ENCODE measurements around the gene IVNS1ABP.

DNA sequence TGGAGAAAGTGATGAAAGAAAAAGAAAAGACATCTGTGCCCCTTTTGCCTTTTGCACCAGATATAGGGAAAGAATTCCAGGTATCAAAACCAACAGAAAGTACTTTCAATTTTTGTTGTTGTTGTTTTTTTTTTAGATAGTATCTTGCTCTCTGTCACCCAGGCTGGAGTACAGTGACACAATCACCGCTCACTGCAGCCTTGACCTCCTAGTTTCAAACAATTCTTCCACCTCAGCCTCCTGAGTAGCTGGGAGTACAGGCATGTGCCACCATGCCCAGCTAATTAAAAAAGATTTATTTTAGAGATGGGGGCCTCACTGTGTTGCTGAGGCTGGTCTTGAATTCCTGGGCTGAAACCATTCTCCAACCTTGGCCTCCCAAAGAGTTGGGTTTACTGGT, 31.3 kb upstream of the IVNS1ABP start:
- TF ChIP-seq MTA3 (IDR thresholded peaks at IDR 0.05; ENCODE audit: borderline replicate concordance) (no peak), BHLHE40 (IDR thresholded peaks at IDR 0.05; ENCODE audit: low read length) (no peak), MEF2A (IDR thresholded peaks at IDR 0.05; ENCODE audit: control insufficient read depth, low read depth, low read length) (no peak), YY1 (IDR thresholded peaks at IDR 0.05; ENCODE audit: borderline replicate concordance in 1 of 3, control insufficient read depth in 1 of 3, extremely low read depth in 1 of 3, insufficient read depth in 3 of 3, insufficient read length in 1 of 3, insufficient replicate concordance in 2 of 3, low read depth in 1 of 3, low read length in 2 of 3) (no peak), MAFK (IDR thresholded peaks at IDR 0.05; ENCODE audit: low read length) (no peak)
- TF ChIP-seq, protein P1, sequence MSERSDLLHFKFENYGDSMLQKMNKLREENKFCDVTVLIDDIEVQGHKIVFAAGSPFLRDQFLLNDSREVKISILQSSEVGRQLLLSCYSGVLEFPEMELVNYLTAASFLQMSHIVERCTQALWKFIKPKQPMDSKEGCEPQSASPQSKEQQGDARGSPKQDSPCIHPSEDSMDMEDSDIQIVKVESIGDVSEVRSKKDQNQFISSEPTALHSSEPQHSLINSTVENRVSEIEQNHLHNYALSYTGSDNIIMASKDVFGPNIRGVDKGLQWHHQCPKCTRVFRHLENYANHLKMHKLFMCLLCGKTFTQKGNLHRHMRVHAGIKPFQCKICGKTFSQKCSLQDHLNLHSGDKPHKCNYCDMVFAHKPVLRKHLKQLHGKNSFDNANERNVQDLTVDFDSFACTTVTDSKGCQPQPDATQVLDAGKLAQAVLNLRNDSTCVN (CRISPR knock-in tag; IDR thresholded peaks at IDR 0.05) = no peak
- TF ChIP-seq, protein P2, sequence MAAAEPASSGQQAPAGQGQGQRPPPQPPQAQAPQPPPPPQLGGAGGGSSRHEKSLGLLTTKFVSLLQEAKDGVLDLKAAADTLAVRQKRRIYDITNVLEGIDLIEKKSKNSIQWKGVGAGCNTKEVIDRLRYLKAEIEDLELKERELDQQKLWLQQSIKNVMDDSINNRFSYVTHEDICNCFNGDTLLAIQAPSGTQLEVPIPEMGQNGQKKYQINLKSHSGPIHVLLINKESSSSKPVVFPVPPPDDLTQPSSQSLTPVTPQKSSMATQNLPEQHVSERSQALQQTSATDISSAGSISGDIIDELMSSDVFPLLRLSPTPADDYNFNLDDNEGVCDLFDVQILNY (CRISPR knock-in tag; IDR thresholded peaks at IDR 0.05) = no peak
